Inferior parietal cortex (tissue), 1 donor: ENCODE data around the gene NTSR2.
"Not testable (repeated sequence)": the region's sequence is repeated elsewhere in the genome, so short reads cannot be mapped to it uniquely, and the experiment has no call there.

Source experiments
- DNase-seq: peaks from one replicate; pipeline ENCODE4 v3.0.0-alpha.2; 2016; ENCODE audit errors: extremely low spot score

Gene NTSR2

GRCh38 chr2:11679486-11680181 lies 9.6 kb upstream of the NTSR2 start:
- no peak for DNase-seq

DNA sequence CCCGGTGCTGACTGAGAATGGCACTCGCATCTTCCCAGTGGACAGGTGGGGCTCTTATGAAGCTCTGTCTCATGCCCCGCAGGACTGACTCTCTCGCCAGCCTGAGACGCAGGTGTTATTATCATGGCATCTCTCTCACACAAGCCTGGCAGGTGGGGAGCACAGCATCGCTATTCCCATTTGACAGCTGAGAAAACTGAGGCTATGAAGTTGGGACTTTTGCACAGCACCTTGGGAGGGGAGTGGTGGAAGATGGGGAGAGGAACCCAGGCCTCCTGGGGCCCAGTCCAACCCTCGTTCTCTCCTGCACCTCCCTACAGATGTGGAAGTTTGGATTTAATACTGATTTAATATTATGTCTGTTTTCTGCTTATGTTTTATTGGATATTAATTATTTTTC lies 9.0 kb upstream of the NTSR2 start:
- DNase-seq = no peak

GRCh38 chr2:11678306-11678960 lies 8.4 kb upstream of the NTSR2 start:
- no peak for DNase-seq

DNA sequence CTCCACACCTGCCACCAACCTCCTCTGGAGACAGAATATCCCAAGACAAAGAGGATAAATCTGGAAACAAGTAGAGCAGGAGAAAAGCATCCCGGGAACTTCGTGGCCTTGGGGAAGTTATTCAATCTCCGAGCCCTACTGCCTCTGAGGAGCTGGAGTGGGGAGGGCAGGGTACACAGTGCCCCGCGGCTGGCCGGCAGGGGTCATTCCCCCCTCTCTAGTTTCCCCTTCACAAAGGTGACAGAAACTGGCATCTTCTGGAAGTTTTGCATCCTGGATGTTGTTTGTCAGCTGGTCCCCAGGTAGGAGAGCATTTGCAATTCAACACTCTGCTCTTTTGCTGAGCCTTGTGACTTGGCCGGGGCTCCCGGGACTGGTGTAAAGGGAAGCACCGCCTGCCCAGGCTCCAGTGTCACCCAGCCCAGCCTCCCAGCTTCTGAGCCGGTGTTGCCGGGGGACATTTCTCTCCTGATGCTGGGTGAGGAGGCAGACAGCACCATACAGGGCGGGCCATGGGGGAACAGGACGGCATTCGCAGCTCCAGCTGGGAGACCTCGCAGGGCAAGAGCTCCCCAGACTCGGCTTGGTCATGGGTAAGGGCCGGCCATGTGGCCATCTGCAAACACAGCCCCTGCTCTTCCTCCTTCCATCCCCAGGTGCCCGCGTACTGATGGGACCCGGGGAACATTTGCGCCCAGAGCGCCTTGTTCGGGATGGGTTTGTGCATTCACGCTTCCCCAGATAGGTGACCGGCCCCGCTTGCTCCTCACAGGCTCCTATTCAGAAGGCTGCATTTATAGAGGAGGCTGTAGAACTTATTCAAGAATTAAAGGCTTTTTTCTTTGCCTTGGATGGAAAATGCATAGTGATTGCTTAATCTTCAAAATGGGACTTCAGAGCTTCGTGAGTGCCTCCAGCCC lies 7.4 kb upstream of the NTSR2 start:
- DNase-seq = no peak

GRCh38 chr2:11676640-11677039 lies 6.6 kb upstream of the NTSR2 start:
- no peak for DNase-seq

- DNase-seq = no peak
Measured at GRCh38 chr2:11675423-11676112, 5.6 kb upstream of the NTSR2 start.

- no peak for DNase-seq
Measured at GRCh38 chr2:11674983-11675382, 5.0 kb upstream of the NTSR2 start.

DNA sequence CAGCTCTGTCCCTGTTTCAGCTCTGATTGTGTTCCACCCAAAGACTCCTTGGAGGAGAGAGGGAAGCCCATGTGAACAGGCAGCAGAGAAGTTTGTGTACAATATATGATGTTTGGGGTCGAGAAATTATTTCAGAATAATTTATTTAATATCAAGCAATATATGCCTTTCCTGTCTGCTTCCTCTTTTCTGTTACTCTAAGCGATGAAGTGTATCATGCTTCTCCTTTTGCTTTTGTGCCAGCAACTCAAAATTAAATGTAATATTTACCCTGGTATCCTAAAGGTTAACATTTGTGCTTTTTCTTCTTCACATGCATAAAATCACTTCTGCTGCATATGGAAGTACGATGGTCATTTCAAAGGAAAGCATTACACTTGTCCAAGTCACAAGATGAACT lies 2.4 kb upstream of the NTSR2 start:
- DNase-seq = no peak

DNA sequence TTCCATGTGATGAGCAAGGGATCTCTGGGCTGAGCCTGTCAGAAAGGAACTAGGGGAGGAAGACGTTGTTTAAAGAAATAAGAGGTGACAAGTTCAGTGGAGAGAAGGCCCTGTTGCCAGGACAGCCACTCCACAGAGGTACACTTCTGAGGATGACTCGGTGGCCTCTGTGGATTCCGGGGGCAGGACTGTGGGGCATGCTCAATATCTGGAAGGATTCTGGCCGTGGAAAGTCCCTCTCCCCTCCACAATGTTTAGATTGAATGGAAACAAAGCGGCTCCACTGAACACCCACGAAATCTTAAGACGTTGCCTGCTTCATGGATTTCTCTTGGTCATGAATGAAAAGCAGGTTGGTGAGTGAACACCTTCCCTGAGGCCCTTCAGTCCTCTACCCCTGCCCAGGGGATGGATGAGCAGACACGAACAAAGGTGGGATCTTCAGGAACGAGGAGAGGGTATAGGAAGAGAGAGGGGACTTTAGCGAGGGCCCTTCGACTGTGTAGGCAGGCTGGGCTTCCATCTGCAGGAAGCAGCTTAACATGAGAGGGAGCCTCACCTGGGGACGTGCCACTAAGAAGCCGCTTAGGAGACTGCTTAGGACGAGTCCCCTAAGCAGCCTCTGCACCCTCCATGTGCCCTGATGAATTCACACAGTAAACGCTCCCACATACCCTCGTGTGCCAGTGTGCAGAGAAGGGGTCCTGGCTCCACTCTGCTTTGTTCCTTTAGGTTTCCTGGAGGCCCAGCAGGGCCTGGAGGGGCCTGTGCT lies 1.9 kb downstream of the NTSR2 start:
- DNase-seq = no peak

GRCh38 chr2:11667194-11667593 lies 2.8 kb downstream of the NTSR2 start:
- no peak for DNase-seq

- no peak for DNase-seq
Measured at GRCh38 chr2:11665510-11666362, 4.3 kb downstream of the NTSR2 start.

- no peak for DNase-seq
Measured at GRCh38 chr2:11665028-11665427, 5.0 kb downstream of the NTSR2 start.

GRCh38 chr2:11663427-11663826 lies 6.6 kb downstream of the NTSR2 start:
- no peak for DNase-seq

DNA sequence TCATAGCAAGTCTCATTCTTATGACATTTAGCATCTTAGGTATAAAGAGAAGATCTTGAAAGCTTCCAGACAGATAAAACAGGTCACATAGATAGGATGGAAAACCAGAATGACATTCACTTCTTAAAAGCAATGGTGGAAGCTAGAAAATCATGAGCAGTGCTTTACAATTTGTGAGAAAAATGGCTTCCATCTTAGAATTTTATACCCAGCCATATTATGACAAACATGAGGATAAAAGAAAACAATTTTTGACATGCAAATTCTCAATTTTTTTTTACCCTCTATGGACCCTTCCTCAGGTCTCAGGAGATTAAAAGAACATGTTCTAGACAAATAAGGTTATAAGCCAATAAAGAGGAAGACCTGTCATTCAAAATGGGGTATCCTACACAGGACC lies 7.1 kb downstream of the NTSR2 start:
- no peak for DNase-seq

DNA sequence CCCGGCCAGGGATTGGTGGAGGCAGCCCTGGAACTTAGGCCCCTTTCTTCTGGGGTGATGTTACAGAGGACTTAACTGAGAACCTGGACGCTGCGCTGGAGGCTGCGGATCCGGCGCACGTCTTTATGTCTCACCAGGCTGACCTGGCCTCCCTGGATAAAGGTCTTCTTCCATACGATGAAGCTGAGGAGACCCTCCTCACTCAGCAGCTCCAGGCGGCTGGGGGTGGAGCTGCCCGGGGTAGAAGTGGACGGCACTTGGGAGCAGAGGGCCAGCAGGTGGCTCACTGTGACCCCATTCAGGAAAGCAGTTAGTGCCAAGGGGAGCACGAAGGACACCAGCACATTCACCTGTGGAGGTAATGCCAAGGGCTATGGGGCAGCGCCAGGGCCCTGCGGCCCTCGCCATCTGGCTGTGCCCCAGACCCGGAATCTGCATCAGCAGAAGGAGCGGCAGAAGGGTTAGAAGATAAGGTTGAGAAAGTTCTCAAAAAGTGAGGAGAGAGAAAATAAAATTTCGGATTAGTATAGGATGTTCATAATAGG lies 8.0 kb downstream of the NTSR2 start:
- no peak for DNase-seq

GRCh38 chr2:11660396-11660795 lies 9.6 kb downstream of the NTSR2 start:
- DNase-seq = not testable (repeated sequence)

DNA sequence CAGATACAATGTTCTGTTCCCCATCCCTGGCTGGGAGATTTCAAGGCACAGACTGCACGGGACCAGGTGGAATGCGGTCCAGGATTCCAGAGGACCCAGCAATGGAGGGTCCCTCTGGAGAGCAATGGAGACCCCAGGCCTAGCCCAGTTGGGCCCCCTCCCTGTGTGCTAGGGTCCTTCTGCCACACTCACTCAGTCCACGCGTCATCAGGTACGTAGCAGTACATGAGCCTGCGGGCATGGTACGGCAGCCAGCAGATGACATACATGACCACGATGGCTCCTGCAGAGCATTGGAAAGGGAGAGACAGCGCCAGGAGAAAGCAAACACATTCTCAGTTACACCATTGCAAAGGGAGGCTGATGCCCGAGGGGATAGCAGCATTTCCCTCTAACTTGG lies 10.1 kb downstream of the NTSR2 start:
- DNase-seq = no peak

GRCh38 chr2:11659115-11659475 lies 10.9 kb downstream of the NTSR2 start:
- DNase-seq = no peak

- DNase-seq = no peak
Measured at GRCh38 chr2:11658208-11659114, 11.5 kb downstream of the NTSR2 start.
